GM23248 (cell line): Measurements from ENCODE around the gene GRM7. TPM values are rescaled to one million over a fixed set of nuclear protein-coding genes. Genes with fewer than 3 reads are reported as not detected.

Experiments used
- DNase-seq: peaks from one replicate; pipeline ENCODE4 v3.0.0-alpha.2; 2015
- H2AFZ ChIP-seq: fragments of 200-600 bp; sonication (generic); 2 replicates; pipeline ENCODE4 v1.6.1; 2016; ENCODE audit warnings: antibody characterized with exemption
- H3F3A ChIP-seq: fragments of 200-600 bp; sonication (generic); 2 replicates; pipeline ENCODE4 v1.6.1; 2016; ENCODE audit warnings: mild to moderate bottlenecking, antibody characterized with exemption, mixed run types; ENCODE audit not compliant: insufficient read depth
- H3K27ac ChIP-seq: fragments of 200-600 bp; sonication (generic); 2 replicates; pipeline ENCODE4 v1.5.1; 2016; ENCODE audit warnings: mild to moderate bottlenecking
- H3K27me3 ChIP-seq: fragments of 200-600 bp; sonication (generic); replicated peaks from 2 replicates; pipeline ENCODE4 v1.6.1; 2016; ENCODE audit warnings: mild to moderate bottlenecking; ENCODE audit not compliant: insufficient read depth
- H3K36me3 ChIP-seq: fragments of 200-600 bp; sonication (generic); 2 replicates; pipeline ENCODE4 v1.6.1; 2016; ENCODE audit warnings: low read depth, mild to moderate bottlenecking
- H3K4me1 ChIP-seq: fragments of 200-600 bp; sonication (generic); 2 replicates; pipeline ENCODE4 v1.6.1; 2016; ENCODE audit warnings: mild to moderate bottlenecking; ENCODE audit not compliant: insufficient read depth
- H3K4me2 ChIP-seq: fragments of 200-600 bp; sonication (generic); one replicate; pipeline ENCODE4 v1.6.1; 2016; ENCODE audit warnings: mild to moderate bottlenecking; ENCODE audit not compliant: unreplicated experiment
- H3K4me3 ChIP-seq: fragments of 200-600 bp; sonication (generic); 2 replicates; pipeline ENCODE4 v1.5.1; 2016; ENCODE audit warnings: mild to moderate bottlenecking
- H3K79me2 ChIP-seq: fragments of 200-600 bp; sonication (generic); 2 replicates; pipeline ENCODE4 v1.6.1; 2016; ENCODE audit warnings: mild to moderate bottlenecking; ENCODE audit not compliant: insufficient read depth
- H3K9ac ChIP-seq: fragments of 200-600 bp; sonication (generic); 2 replicates; pipeline ENCODE4 v1.6.1; 2016; ENCODE audit warnings: mild to moderate bottlenecking
- H3K9me2 ChIP-seq: fragments of 200-600 bp; sonication (generic); 2 replicates; pipeline ENCODE4 v1.6.1; 2016; ENCODE audit warnings: mixed run types, mild to moderate bottlenecking, moderate library complexity; ENCODE audit not compliant: insufficient read depth
- H3K9me3 ChIP-seq: fragments of 200-600 bp; sonication (generic); one replicate; pipeline ENCODE4 v1.6.1; 2017; ENCODE audit warnings: low read depth
- H4K20me1 ChIP-seq: fragments of 200-600 bp; sonication (generic); 2 replicates; pipeline ENCODE4 v1.6.0; 2016; ENCODE audit not compliant: insufficient read depth
- EZH2 ChIP-seq: fragments of 200-600 bp; sonication (generic); IDR thresholded peaks from 2 replicates; pipeline ENCODE4 v1.6.1; 2018; ENCODE audit warnings: antibody characterized with exemption, mild to moderate bottlenecking; ENCODE audit not compliant: insufficient read depth, poor library complexity, severe bottlenecking
- EZH2phosphoT487 ChIP-seq: fragments of 200-600 bp; sonication (generic); IDR thresholded peaks from 2 replicates; pipeline ENCODE4 v1.6.1; 2018; ENCODE audit warnings: antibody characterized with exemption, moderate library complexity, mild to moderate bottlenecking, low read depth; ENCODE audit not compliant: insufficient read depth
- WGBS, 2 experiments: methylation state at CpG; one replicate each; pipeline ENCODE4 v1.1.6; 2015 to 2017; ENCODE audit warnings: low lambda C conversion rate in 2 of 2, low coverage in 1 of 2; ENCODE audit errors: missing lambda C conversion rate in 2 of 2; 5-methylcytosine and 5-hydroxymethylcytosine counted together
- in situ Hi-C: fragments of 300-500 bp; cut with MboI; formaldehyde crosslinking; loops from 2 replicates; pipeline ENCODE4 v1.15.0; 2020
- polyA plus RNA-seq: library from polyadenylated mRNA; unstranded; fragments of >200 nt; fragmentation: Nextera tagmentation; extraction: Ambion mirVana; gene quantifications from 2 replicates; pipeline ENCODE4 v1.2.1, GENCODE V29; 2016
- total RNA-seq: library from RNA; depleted of rRNA; stranded (reverse); fragments of >200 nt; shearing (Covaris generic); gene quantifications from 2 replicates; pipeline ENCODE4 v1.2.3, GENCODE V29; 2014

GRM7 gene
- total and polyA plus RNA-seq, 2 experiments from 2014 or later, result not detected

DNA sequence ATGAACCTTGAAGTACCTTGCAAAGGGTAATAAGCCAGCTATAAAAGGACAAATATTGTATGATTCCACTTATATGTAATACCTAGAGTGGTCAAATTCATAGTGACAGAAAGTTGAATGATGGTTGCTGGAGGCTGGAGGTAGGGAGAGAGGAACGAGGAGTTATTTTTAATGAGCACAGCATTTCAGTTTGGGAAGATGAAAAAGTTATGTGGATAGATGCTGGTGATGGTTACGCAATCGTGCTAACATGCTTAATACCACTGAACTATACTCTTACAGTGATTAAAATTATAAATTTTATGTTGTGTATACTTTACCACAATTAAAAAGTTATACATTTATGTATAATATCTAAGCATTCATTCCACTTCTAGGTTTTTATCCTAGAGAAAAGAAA, 168.6 kb downstream of the GRM7 start:
- 38 to 46% methylated on average over 3 of the region's 3 CpGs for WGBS, 2 experiments
- H3K27ac ChIP-seq, result no peak overlapping the region
- H4K20me1 ChIP-seq, result no peaks in the 10 kb centered on the region
- in situ Hi-C loops, result no loop called here
- no peak overlapping the region for H3K9ac ChIP-seq
- H3K9me2 ChIP-seq, result no peaks in the 10 kb centered on the region
- H3K27me3 ChIP-seq, result no peaks in the 10 kb centered on the region
- H3K4me1 ChIP-seq, result no peaks in the 10 kb centered on the region
- no peaks in the 10 kb centered on the region for H3K36me3 ChIP-seq
- H3K4me2 ChIP-seq, result no peak overlapping the region
- TF ChIP-seq EZH2, result no peak
- no peak for TF ChIP-seq EZH2phosphoT487
- H3K4me3 ChIP-seq, result no peak overlapping the region
- H2AFZ ChIP-seq, result no peak overlapping the region
- no peak for DNase-seq
- no peaks in the 10 kb centered on the region for H3F3A ChIP-seq
- H3K79me2 ChIP-seq, result no peaks in the 10 kb centered on the region
- H3K9me3 ChIP-seq, result no peaks in the 10 kb centered on the region

DNA sequence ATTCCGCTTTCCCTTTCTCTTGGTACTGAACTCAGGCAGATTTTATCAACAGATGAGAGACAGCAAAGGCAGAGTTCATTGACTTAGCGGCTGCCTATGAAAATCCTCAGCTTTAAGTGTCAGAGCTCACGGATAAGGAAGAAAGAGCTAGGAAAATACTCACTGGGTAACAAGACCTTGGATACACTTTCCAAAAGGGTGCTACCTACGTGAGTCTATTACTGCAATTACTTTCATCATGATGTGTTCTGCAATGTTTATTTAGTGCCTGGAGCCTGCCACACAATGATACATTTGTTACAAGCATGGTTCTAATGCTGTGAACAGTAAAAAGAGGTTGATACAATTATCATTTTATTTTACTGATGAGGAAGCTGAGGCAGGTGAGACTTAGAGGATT, 177.5 kb downstream of the GRM7 start:
- H3K27me3 ChIP-seq, result no peaks in the 10 kb centered on the region
- in situ Hi-C loops, result no loop called here
- TF ChIP-seq EZH2phosphoT487 (no peak), EZH2 (no peak)
- H3K79me2 ChIP-seq, result no peaks in the 10 kb centered on the region
- no peaks in the 10 kb centered on the region for H3K4me1 ChIP-seq
- H4K20me1 ChIP-seq, result no peaks in the 10 kb centered on the region
- H3K9ac ChIP-seq, result no peak overlapping the region
- H3K4me2 ChIP-seq, result no peak overlapping the region
- no peaks in the 10 kb centered on the region for H3K9me3 ChIP-seq
- H3K36me3 ChIP-seq, result no peaks in the 10 kb centered on the region
- H3K9me2 ChIP-seq, result no peaks in the 10 kb centered on the region
- H3K4me3 ChIP-seq, result no peak overlapping the region
- DNase-seq, result no peak
- H2AFZ ChIP-seq, result no peak overlapping the region
- WGBS, 2 experiments, result 18 to 24% methylated on average over 4 of the region's 4 CpGs
- no peaks in the 10 kb centered on the region for H3F3A ChIP-seq
- no peak overlapping the region for H3K27ac ChIP-seq

DNA sequence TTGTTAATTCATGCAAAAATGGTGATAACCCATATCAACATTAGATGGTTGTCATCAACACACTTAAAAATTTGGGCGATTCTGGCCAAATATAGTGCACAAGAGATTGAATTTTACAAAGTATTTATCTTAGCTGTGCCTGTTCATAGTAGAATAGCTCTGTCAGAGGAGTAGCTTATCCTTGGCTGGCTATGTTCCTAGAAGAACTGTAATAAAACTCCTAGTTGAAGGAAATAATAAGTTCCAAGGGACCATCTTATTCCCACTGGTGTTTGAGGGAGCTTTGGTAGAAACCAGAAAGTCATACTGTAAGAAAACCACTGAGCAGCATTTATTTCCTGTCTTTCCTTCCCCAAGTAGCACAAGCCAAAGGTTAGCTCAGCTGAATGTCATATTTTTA, 201.8 kb downstream of the GRM7 start:
- Histone ChIP-seq H3K79me2 (no peaks in the 10 kb centered on the region), H3K4me3 (no peak overlapping the region), H3F3A (no peaks in the 10 kb centered on the region), H3K4me2 (no peak overlapping the region), H3K27ac (no peak overlapping the region), H3K36me3 (no peaks in the 10 kb centered on the region), H3K4me1 (no peaks in the 10 kb centered on the region), H4K20me1 (no peaks in the 10 kb centered on the region), H3K9ac (no peak overlapping the region), H3K9me2 (no peaks in the 10 kb centered on the region), H2AFZ (no peak overlapping the region), H3K27me3 (no peaks in the 10 kb centered on the region), H3K9me3 (no peaks in the 10 kb centered on the region)
- WGBS, 2 experiments, result 0 to 3% methylated on average over 1 of the region's 1 CpG
- no peak for TF ChIP-seq EZH2phosphoT487
- TF ChIP-seq EZH2, result no peak
- DNase-seq, result no peak
- in situ Hi-C loops, result no loop called here

DNA sequence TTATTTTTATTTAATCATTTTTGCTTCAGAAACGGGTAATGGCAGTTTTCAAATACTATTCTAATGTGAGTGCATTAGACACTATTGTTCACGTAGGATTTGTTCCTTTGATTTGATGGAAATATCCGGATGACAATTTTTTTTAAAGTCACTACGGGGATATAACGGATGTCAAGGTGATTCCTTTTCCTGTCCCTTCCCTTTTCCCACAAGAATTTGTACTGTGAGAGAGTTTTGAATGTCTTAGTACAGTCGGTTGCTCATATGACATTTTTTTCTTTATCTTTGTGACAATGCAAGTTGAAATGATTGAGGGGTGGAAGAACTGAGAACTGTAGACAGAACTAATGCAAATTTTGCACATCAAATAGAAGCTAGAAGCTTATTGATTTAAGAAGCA, 209.5 kb downstream of the GRM7 start:
- no peaks in the 10 kb centered on the region for H3K9me3 ChIP-seq
- no peaks in the 10 kb centered on the region for H4K20me1 ChIP-seq
- no peaks in the 10 kb centered on the region for H3K27me3 ChIP-seq
- no peak for DNase-seq
- TF ChIP-seq EZH2 (no peak), EZH2phosphoT487 (no peak)
- WGBS, 2 experiments, result 24% methylated on average over 6 of the region's 6 CpGs
- no peaks in the 10 kb centered on the region for H3F3A ChIP-seq
- no peaks in the 10 kb centered on the region for H3K4me1 ChIP-seq
- no peaks in the 10 kb centered on the region for H3K9me2 ChIP-seq
- no peak overlapping the region for H3K4me2 ChIP-seq
- H3K36me3 ChIP-seq, result no peaks in the 10 kb centered on the region
- no peaks in the 10 kb centered on the region for H3K79me2 ChIP-seq
- H3K9ac ChIP-seq, result no peak overlapping the region
- no peak overlapping the region for H3K4me3 ChIP-seq
- H2AFZ ChIP-seq, result no peak overlapping the region
- in situ Hi-C loops, result no loop called here
- no peak overlapping the region for H3K27ac ChIP-seq

DNA sequence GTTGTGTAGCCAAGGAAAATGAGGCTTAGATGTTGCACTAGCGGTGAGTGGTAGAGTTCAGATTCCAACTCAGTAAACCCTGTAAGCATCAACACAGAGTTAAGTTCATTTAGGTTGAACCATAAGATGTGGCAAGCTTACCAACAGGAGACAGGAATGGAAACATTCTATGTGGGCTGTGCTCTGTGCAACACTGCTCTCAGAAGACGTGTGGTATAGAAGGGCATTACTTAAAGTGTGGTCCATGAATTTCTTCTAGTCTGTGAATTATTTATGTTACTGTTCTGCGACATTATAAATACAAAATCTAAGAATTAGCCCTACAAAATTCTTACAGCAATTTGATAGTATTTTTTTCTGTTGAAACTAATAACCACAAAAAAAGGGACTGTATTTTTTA, 213.3 kb downstream of the GRM7 start:
- Histone ChIP-seq H3K27me3 (no peaks in the 10 kb centered on the region), H3F3A (no peaks in the 10 kb centered on the region), H3K9me2 (no peaks in the 10 kb centered on the region), H3K27ac (no peak overlapping the region), H3K4me1 (no peaks in the 10 kb centered on the region), H4K20me1 (no peaks in the 10 kb centered on the region), H2AFZ (no peak overlapping the region), H3K4me3 (no peak overlapping the region), H3K9ac (no peak overlapping the region), H3K36me3 (no peaks in the 10 kb centered on the region), H3K79me2 (no peaks in the 10 kb centered on the region), H3K9me3 (no peaks in the 10 kb centered on the region), H3K4me2 (no peak overlapping the region)
- no peak for DNase-seq
- TF ChIP-seq EZH2phosphoT487 (no peak), EZH2 (no peak)
- in situ Hi-C loops, result no loop called here
- 19 to 26% methylated on average over 3 of the region's 3 CpGs for WGBS, 2 experiments
